ENCODE measurements around the gene PTRHD1.

Gene PTRHD1

GRCh38 chr2:24827321-24828237, 34.4 kb upstream of the PTRHD1 start:
- peaks cover 3% of the 10 kb centered on the region for H3K4me1 ChIP-seq (ENCODE audit: control insufficient read depth, insufficient read depth, low read length)
- no peak overlapping the region for H3K9ac ChIP-seq (ENCODE audit: low read length)

GRCh38 chr2:24826773-24827145, 33.6 kb upstream of the PTRHD1 start:
- Histone ChIP-seq H3K9me3 (ENCODE audit: control insufficient read depth, low read length) (no peaks in the 10 kb centered on the region), H3K36me3 (ENCODE audit: control insufficient read depth, insufficient read depth, low read length, severe bottlenecking) (peaks cover 20% of the 10 kb centered on the region), H3K27me3 (replicated peaks; ENCODE audit: control insufficient read depth, insufficient read depth, low read length) (no peaks in the 10 kb centered on the region), H3K4me1 (ENCODE audit: control insufficient read depth, insufficient read depth, low read length) (peaks cover 3% of the 10 kb centered on the region), H3K4me3 (ENCODE audit: low read length) (no peak overlapping the region), H3K9ac (ENCODE audit: low read length) (no peak overlapping the region)
- DNase-seq (ENCODE audit: low read depth), result no peak

More at GRCh38 chr2:24827321-24828237, 34.4 kb upstream of the PTRHD1 start:
- Histone ChIP-seq H3K36me3 (ENCODE audit: control insufficient read depth, insufficient read depth, low read length, severe bottlenecking) (peaks cover 14% of the 10 kb centered on the region), H3K9me3 (ENCODE audit: control insufficient read depth, low read length) (no peaks in the 10 kb centered on the region), H3K4me3 (ENCODE audit: low read length) (no peak overlapping the region), H3K27me3 (replicated peaks; ENCODE audit: control insufficient read depth, insufficient read depth, low read length) (no peaks in the 10 kb centered on the region)
- peak; percentile 92 for DNase-seq (ENCODE audit: low read depth)

- Histone ChIP-seq H3K4me3 (ENCODE audit: low read length) (no peak overlapping the region), H3K9ac (ENCODE audit: low read length) (no peak overlapping the region), H3K36me3 (ENCODE audit: control insufficient read depth, insufficient read depth, low read length, severe bottlenecking) (peaks cover 26% of the 10 kb centered on the region), H3K4me1 (ENCODE audit: control insufficient read depth, insufficient read depth, low read length) (peaks cover 3% of the 10 kb centered on the region), H3K9me3 (ENCODE audit: control insufficient read depth, low read length) (no peaks in the 10 kb centered on the region), H3K27me3 (replicated peaks; ENCODE audit: control insufficient read depth, insufficient read depth, low read length) (no peaks in the 10 kb centered on the region)
- DNase-seq (ENCODE audit: low read depth), result no peak
Measured at GRCh38 chr2:24825883-24826772, 32.9 kb upstream of the PTRHD1 start.

- Histone ChIP-seq H3K9ac (ENCODE audit: low read length) (no peak overlapping the region), H3K27me3 (replicated peaks; ENCODE audit: control insufficient read depth, insufficient read depth, low read length) (no peaks in the 10 kb centered on the region), H3K36me3 (ENCODE audit: control insufficient read depth, insufficient read depth, low read length, severe bottlenecking) (peaks cover 32% of the 10 kb centered on the region), H3K9me3 (ENCODE audit: control insufficient read depth, low read length) (no peaks in the 10 kb centered on the region), H3K4me3 (ENCODE audit: low read length) (no peak overlapping the region), H3K4me1 (ENCODE audit: control insufficient read depth, insufficient read depth, low read length) (peaks cover 3% of the 10 kb centered on the region)
- DNase-seq (ENCODE audit: low read depth), result no peak
Measured at GRCh38 chr2:24824966-24825882, 32.0 kb upstream of the PTRHD1 start.

- H3K27me3 ChIP-seq (replicated peaks; ENCODE audit: control insufficient read depth, insufficient read depth, low read length), result no peaks in the 10 kb centered on the region
- no peak overlapping the region for H3K9ac ChIP-seq (ENCODE audit: low read length)
- peaks cover 3% of the 10 kb centered on the region for H3K4me1 ChIP-seq (ENCODE audit: control insufficient read depth, insufficient read depth, low read length)
- no peak for DNase-seq (ENCODE audit: low read depth)
- no peak overlapping the region for H3K4me3 ChIP-seq (ENCODE audit: low read length)
- H3K9me3 ChIP-seq (ENCODE audit: control insufficient read depth, low read length), result no peaks in the 10 kb centered on the region
- peaks cover 39% of the 10 kb centered on the region for H3K36me3 ChIP-seq (ENCODE audit: control insufficient read depth, insufficient read depth, low read length, severe bottlenecking)
Measured at GRCh38 chr2:24824071-24824588, 30.9 kb upstream of the PTRHD1 start.

GRCh38 chr2:24822049-24822706, 29.0 kb upstream of the PTRHD1 start:
- Histone ChIP-seq H3K27me3 (replicated peaks; ENCODE audit: control insufficient read depth, insufficient read depth, low read length) (no peaks in the 10 kb centered on the region), H3K9me3 (ENCODE audit: control insufficient read depth, low read length) (no peaks in the 10 kb centered on the region), H3K4me1 (ENCODE audit: control insufficient read depth, insufficient read depth, low read length) (no peaks in the 10 kb centered on the region), H3K4me3 (ENCODE audit: low read length) (no peak overlapping the region), H3K9ac (ENCODE audit: low read length) (no peak overlapping the region), H3K36me3 (ENCODE audit: control insufficient read depth, insufficient read depth, low read length, severe bottlenecking) (peaks cover 43% of the 10 kb centered on the region)
- no peak for DNase-seq (ENCODE audit: low read depth)

GRCh38 chr2:24821433-24821891, 28.3 kb upstream of the PTRHD1 start:
- no peak for DNase-seq (ENCODE audit: low read depth)
- peaks cover 3% of the 10 kb centered on the region for H3K4me1 ChIP-seq (ENCODE audit: control insufficient read depth, insufficient read depth, low read length)
- no peak overlapping the region for H3K4me3 ChIP-seq (ENCODE audit: low read length)
- no peak overlapping the region for H3K9ac ChIP-seq (ENCODE audit: low read length)
- peaks cover 43% of the 10 kb centered on the region for H3K36me3 ChIP-seq (ENCODE audit: control insufficient read depth, insufficient read depth, low read length, severe bottlenecking)
- no peaks in the 10 kb centered on the region for H3K9me3 ChIP-seq (ENCODE audit: control insufficient read depth, low read length)
- no peaks in the 10 kb centered on the region for H3K27me3 ChIP-seq (replicated peaks; ENCODE audit: control insufficient read depth, insufficient read depth, low read length)

GRCh38 chr2:24820598-24821432, 27.6 kb upstream of the PTRHD1 start:
- no peaks in the 10 kb centered on the region for H3K9me3 ChIP-seq (ENCODE audit: control insufficient read depth, low read length)
- H3K4me3 ChIP-seq (ENCODE audit: low read length), result no peak overlapping the region
- H3K27me3 ChIP-seq (replicated peaks; ENCODE audit: control insufficient read depth, insufficient read depth, low read length), result no peaks in the 10 kb centered on the region
- peaks cover 46% of the 10 kb centered on the region for H3K36me3 ChIP-seq (ENCODE audit: control insufficient read depth, insufficient read depth, low read length, severe bottlenecking)
- peaks cover 3% of the 10 kb centered on the region for H3K4me1 ChIP-seq (ENCODE audit: control insufficient read depth, insufficient read depth, low read length)
- H3K9ac ChIP-seq (ENCODE audit: low read length), result no peak overlapping the region
- no peak for DNase-seq (ENCODE audit: low read depth)

GRCh38 chr2:24820175-24820513, 27.0 kb upstream of the PTRHD1 start:
- H3K36me3 ChIP-seq (ENCODE audit: control insufficient read depth, insufficient read depth, low read length, severe bottlenecking), result peaks cover 51% of the 10 kb centered on the region
- no peaks in the 10 kb centered on the region for H3K27me3 ChIP-seq (replicated peaks; ENCODE audit: control insufficient read depth, insufficient read depth, low read length)
- no peak for DNase-seq (ENCODE audit: low read depth)
- no peak overlapping the region for H3K9ac ChIP-seq (ENCODE audit: low read length)
- no peaks in the 10 kb centered on the region for H3K9me3 ChIP-seq (ENCODE audit: control insufficient read depth, low read length)
- H3K4me1 ChIP-seq (ENCODE audit: control insufficient read depth, insufficient read depth, low read length), result peaks cover 3% of the 10 kb centered on the region
- H3K4me3 ChIP-seq (ENCODE audit: low read length), result no peak overlapping the region
